Measurements from ENCODE around the gene TMEM120A. TPM values are rescaled to one million over a fixed set of nuclear protein-coding genes. Genes with fewer than 3 reads are reported as not detected.
A peak's percentile ranks its signal among the peaks of the same experiment; 100 is the strongest.

TMEM120A gene
- total and polyA plus RNA-seq, 10 of the 15 experiments (the other 5 are each of a cell fraction or from before 2014, with no cell fraction given): 0.43 to 86.6 (median 18.5) TPM

GRCh38 chr7:76020031-76020714 lies 25.8 kb upstream of the TMEM120A start (continued):
- TF ChIP-seq, protein P1, sequence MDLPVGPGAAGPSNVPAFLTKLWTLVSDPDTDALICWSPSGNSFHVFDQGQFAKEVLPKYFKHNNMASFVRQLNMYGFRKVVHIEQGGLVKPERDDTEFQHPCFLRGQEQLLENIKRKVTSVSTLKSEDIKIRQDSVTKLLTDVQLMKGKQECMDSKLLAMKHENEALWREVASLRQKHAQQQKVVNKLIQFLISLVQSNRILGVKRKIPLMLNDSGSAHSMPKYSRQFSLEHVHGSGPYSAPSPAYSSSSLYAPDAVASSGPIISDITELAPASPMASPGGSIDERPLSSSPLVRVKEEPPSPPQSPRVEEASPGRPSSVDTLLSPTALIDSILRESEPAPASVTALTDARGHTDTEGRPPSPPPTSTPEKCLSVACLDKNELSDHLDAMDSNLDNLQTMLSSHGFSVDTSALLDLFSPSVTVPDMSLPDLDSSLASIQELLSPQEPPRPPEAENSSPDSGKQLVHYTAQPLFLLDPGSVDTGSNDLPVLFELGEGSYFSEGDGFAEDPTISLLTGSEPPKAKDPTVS (IDR thresholded peaks at IDR 0.05; ENCODE audit: low read depth, low read length): no peak
- TF ChIP-seq RAD21 (IDR thresholded peaks at IDR 0.05; ENCODE audit: insufficient read depth, low read depth, low read length) (peak; percentile 91), POU2F2 (IDR thresholded peaks at IDR 0.05; ENCODE audit: borderline replicate concordance, low read depth, low read length) (0 out of 3 replicates have a peak, but pooled peaks have one; percentile 28), CBFB (IDR thresholded peaks at IDR 0.05; ENCODE audit: low read depth) (peak; percentile 31), STAT1 (conservative IDR thresholded peaks at IDR 0.05) (0 out of 2 replicates have a peak, but pooled peaks have one; percentile 60), NR2F1 (conservative IDR thresholded peaks at IDR 0.05) (0 out of 2 replicates have a peak, but pooled peaks have one; percentile 35), SP1 (IDR thresholded peaks at IDR 0.05; ENCODE audit: low read depth, low read length) (peak; percentile 23), NBN (IDR thresholded peaks at IDR 0.05) (0 out of 2 replicates have a peak, but pooled peaks have one; percentile 49), RELB (IDR thresholded peaks at IDR 0.05; ENCODE audit: low read depth) (peak; percentile 37; the same call in 1 of the 2 replicates), EED (IDR thresholded peaks at IDR 0.05; ENCODE audit: low read depth) (peak; percentile 36; the same call in 1 of the 2 replicates), HDGF (IDR thresholded peaks at IDR 0.05) (0 out of 2 replicates have a peak, but pooled peaks have one; percentile 41), ZNF207 (IDR thresholded peaks at IDR 0.05; ENCODE audit: borderline replicate concordance) (0 out of 2 replicates have a peak, but pooled peaks have one; percentile 59), MLLT1 (IDR thresholded peaks at IDR 0.05) (peak; percentile 37; the same call in 1 of the 2 replicates), IKZF1 (conservative IDR thresholded peaks at IDR 0.05) (peak; percentile 38; the same call in 1 of the 2 replicates), FOXM1 (IDR thresholded peaks at IDR 0.05; ENCODE audit: low read depth, low read length) (peak; percentile 54; the same call in 1 of the 2 replicates), SPI1 (IDR thresholded peaks at IDR 0.05; ENCODE audit: borderline replicate concordance, insufficient read depth, low read depth, low read length) (no peak), RELA (IDR thresholded peaks at IDR 0.05; ENCODE audit: borderline replicate concordance, partially characterized antibody) (peak; percentile 45), BMI1 (IDR thresholded peaks at IDR 0.05; ENCODE audit: borderline replicate concordance) (no peak), DPF2 (IDR thresholded peaks at IDR 0.05) (peak; percentile 22; the same call in 1 of the 2 replicates), SMARCA5 (IDR thresholded peaks at IDR 0.05) (peak; percentile 74)

All from GM12878 (cell line).